Measurements from ENCODE around the gene GAB2.
A peak's percentile ranks its signal among the peaks of the same experiment; 100 is the strongest.
"Not testable (repeated sequence)": the region's sequence is repeated elsewhere in the genome, so short reads cannot be mapped to it uniquely, and the experiment has no call there.

Gene GAB2

GRCh38 chr11:78222726-78223125 is 194.9 kb downstream of the GAB2 start:
- DNase-seq (ENCODE audit: low read depth in 2 of 2), result not testable (repeated sequence)

GRCh38 chr11:78221396-78222315 is 196.0 kb downstream of the GAB2 start:
- DNase-seq (ENCODE audit: low read depth in 2 of 2), result no peak

- DNase-seq (ENCODE audit: low read depth in 2 of 2), result no peak
Observed at GRCh38 chr11:78220218-78221157, 197.1 kb downstream of the GAB2 start.

- DNase-seq (ENCODE audit: low read depth in 2 of 2), result no peak
Observed at GRCh38 chr11:78219493-78220217, 198.0 kb downstream of the GAB2 start.

- no peak for DNase-seq (ENCODE audit: low read depth in 2 of 2)
Observed at GRCh38 chr11:78218707-78219492, 198.7 kb downstream of the GAB2 start.

GRCh38 chr11:78217650-78218541 is 199.7 kb downstream of the GAB2 start:
- no peak for DNase-seq (ENCODE audit: low read depth in 2 of 2)

- no peak for DNase-seq (ENCODE audit: low read depth in 2 of 2)
Observed at GRCh38 chr11:78216571-78217287, 200.9 kb downstream of the GAB2 start.

GRCh38 chr11:78216021-78216420 is 201.6 kb downstream of the GAB2 start:
- no peak for DNase-seq (ENCODE audit: low read depth in 2 of 2)

GRCh38 chr11:78214331-78215194 is 203.1 kb downstream of the GAB2 start:
- no peak for DNase-seq (ENCODE audit: low read depth in 2 of 2)

- DNase-seq (ENCODE audit: low read depth in 2 of 2), result no peak
Observed at GRCh38 chr11:78213526-78214330, 203.9 kb downstream of the GAB2 start.

GRCh38 chr11:78212586-78213371 is 204.8 kb downstream of the GAB2 start:
- peak; percentile 12 to 17 for DNase-seq (ENCODE audit: low read depth in 2 of 2)

GRCh38 chr11:78211565-78211964 is 206.1 kb downstream of the GAB2 start:
- DNase-seq (ENCODE audit: low read depth in 2 of 2), result no peak

GRCh38 chr11:78210000-78210608 is 207.5 kb downstream of the GAB2 start:
- no peak for DNase-seq (ENCODE audit: low read depth in 2 of 2)

GRCh38 chr11:78209478-78209877 is 208.1 kb downstream of the GAB2 start:
- DNase-seq (ENCODE audit: low read depth in 2 of 2), result no peak

GRCh38 chr11:78208257-78209165 is 209.1 kb downstream of the GAB2 start:
- no peak for DNase-seq (ENCODE audit: low read depth in 2 of 2)
